ENCODE data around the gene TFE3.

TFE3 gene

GRCh38 chrX:49060914-49061313 lies 17.8 kb upstream of the TFE3 start:
- DNase-seq, result no peak

GRCh38 chrX:49059681-49060085 lies 16.5 kb upstream of the TFE3 start:
- DNase-seq, result no peak

GRCh38 chrX:49059201-49059600 lies 16.0 kb upstream of the TFE3 start:
- no peak for DNase-seq

GRCh38 chrX:49058794-49059193 lies 15.6 kb upstream of the TFE3 start, which contains the start of gene CCDC120:
TSS of gene CCDC120 (plus strand) at chrX:49058999. CDS start at chrX:49062042, 3,043 bp downstream.
- no peak for DNase-seq

- no peak for DNase-seq
Observed at GRCh38 chrX:49054073-49054762, 11.1 kb upstream of the TFE3 start.

GRCh38 chrX:49053223-49054072 lies 10.3 kb upstream of the TFE3 start:
- peak; percentile 44 for DNase-seq

GRCh38 chrX:49043987-49044281 lies 777 bp upstream of the TFE3 start:
- no peak for DNase-seq

- DNase-seq, result peak; percentile 7
Observed at GRCh38 chrX:49042581-49043219, 457 bp downstream of the TFE3 start.

- no peak for DNase-seq
Observed at GRCh38 chrX:49041744-49042580, 1.2 kb downstream of the TFE3 start.

GRCh38 chrX:49040376-49040955 lies 2.7 kb downstream of the TFE3 start:
- no peak for DNase-seq

- peak; percentile 24 for DNase-seq
Observed at GRCh38 chrX:49039598-49040375, 3.4 kb downstream of the TFE3 start.

- DNase-seq, result no peak
Observed at GRCh38 chrX:49037883-49038475, 5.2 kb downstream of the TFE3 start.

- no peak for DNase-seq
Observed at GRCh38 chrX:49030283-49030682, 12.9 kb downstream of the TFE3 start.

- no peak for DNase-seq
Observed at GRCh38 chrX:49029876-49030275, 13.3 kb downstream of the TFE3 start.

GRCh38 chrX:49019599-49020249 lies 23.4 kb downstream of the TFE3 start:
- no peak for DNase-seq

- DNase-seq, result no peak
Observed at GRCh38 chrX:49019050-49019449, 24.1 kb downstream of the TFE3 start.

- DNase-seq, result no peak
Observed at GRCh38 chrX:49003696-49004095, 39.5 kb downstream of the TFE3 start.

- peak; percentile 65 for DNase-seq
Observed at GRCh38 chrX:49002091-49002935, 40.8 kb downstream of the TFE3 start, which contains the start of gene GRIPAP1. TSS of gene GRIPAP1 (minus strand) at chrX:49002264. CDS start at chrX:49002229, 35 bp downstream.

- DNase-seq, result peak; percentile 49
Observed at GRCh38 chrX:49001521-49002090, 41.6 kb downstream of the TFE3 start.

Data from T-helper 9 cell (primary cell).